Lower leg skin (tissue), 4 donors: Measurements from ENCODE around the gene COMMD10. TPM values are rescaled to one million over a fixed set of nuclear protein-coding genes. Genes with fewer than 3 reads are reported as not detected.

Experiments used
- DNase-seq, 2 donors: peaks; one replicate each; pipeline ENCODE4 v3.0.0-alpha.2; 2019; ENCODE audit warnings: low spot score in 2 of 2
- H3K4me3 ChIP-seq: fragments of 200-600 bp; sonication (generic); 2 replicates; pipeline ENCODE4 v1.5.1; 2017; ENCODE audit warnings: mild to moderate bottlenecking, low read depth; ENCODE audit not compliant: poor library complexity, severe bottlenecking
- CTCF ChIP-seq, 3 donors: fragments of 450-650 bp; IDR thresholded peaks; one replicate each; pipeline ENCODE4 v1.5.1; 2016; ENCODE audit warnings: antibody characterized with exemption in 3 of 3, mild to moderate bottlenecking in 3 of 3, moderate library complexity in 2 of 3
- POLR2A ChIP-seq, 2 donors: fragments of 450-650 bp; IDR thresholded peaks; one replicate each; pipeline ENCODE4 v1.6.1; 2016 to 2017; ENCODE audit warnings: antibody characterized with exemption in 2 of 2, mild to moderate bottlenecking in 1 of 2, moderate library complexity in 1 of 2
- WGBS, 2 donors: methylation state at CpG; one replicate each; pipeline ENCODE4 v1.1.5; 2018; 5-methylcytosine and 5-hydroxymethylcytosine counted together
- intact Hi-C: fragments of 100-400 bp; cut with DNase I; formaldehyde crosslinking; loops from one replicate; pipeline ENCODE4 v1.15.0; 2023; ENCODE audit warnings: low total_unique reads
- total RNA-seq, 4 donors: library from RNA; depleted of rRNA; stranded (reverse); fragments of >200 nt; gene quantifications; one replicate each; pipeline ENCODE4 v1.1.0, GENCODE V29; 2016

The COMMD10 gene
- total RNA-seq, 4 donors from 2014 or later: 10.8 to 22.1 (median 15.1) TPM

GRCh38 chr5:116315531-116315930, 230.7 kb downstream of the COMMD10 start:
- intact Hi-C loops: no loop called here
- DNase-seq: no peak
- WGBS, 2 donors: 84 to 86% methylated on average over 2 of the region's 2 CpGs
- TF ChIP-seq POLR2A (IDR thresholded peaks at IDR 0.05) (no peak), CTCF (IDR thresholded peaks at IDR 0.05) (no peak)
- H3K4me3 ChIP-seq: no peak overlapping the region

- intact Hi-C loops: no loop called here
- DNase-seq: no peak
- WGBS, 2 donors: 95 to 99% methylated on average over 4 of the region's 4 CpGs
- no peak for TF ChIP-seq CTCF (IDR thresholded peaks at IDR 0.05)
- no peak for TF ChIP-seq POLR2A (IDR thresholded peaks at IDR 0.05)
- H3K4me3 ChIP-seq: no peak overlapping the region
Measured at GRCh38 chr5:116318091-116318854, 233.4 kb downstream of the COMMD10 start.

- DNase-seq: no peak
- TF ChIP-seq CTCF (IDR thresholded peaks at IDR 0.05) (no peak), POLR2A (IDR thresholded peaks at IDR 0.05) (no peak)
- H3K4me3 ChIP-seq: no peak overlapping the region
- intact Hi-C loops: no loop called here
Measured at GRCh38 chr5:116320486-116320885, 235.7 kb downstream of the COMMD10 start.

- intact Hi-C loops: no loop called here
- WGBS, 2 donors: 90 to 95% methylated on average over 5 of the region's 5 CpGs
- TF ChIP-seq CTCF (IDR thresholded peaks at IDR 0.05) (no peak), POLR2A (IDR thresholded peaks at IDR 0.05) (no peak)
Measured at GRCh38 chr5:116329503-116329902, 244.7 kb downstream of the COMMD10 start.

GRCh38 chr5:116340799-116341198, 256.0 kb downstream of the COMMD10 start:
- TF ChIP-seq POLR2A (IDR thresholded peaks at IDR 0.05) (no peak), CTCF (IDR thresholded peaks at IDR 0.05) (no peak)
- 89 to 99% methylated on average over 2 of the region's 2 CpGs for WGBS, 2 donors
- DNase-seq: no peak
- H3K4me3 ChIP-seq: no peak overlapping the region
- intact Hi-C loops: no loop called here

More at GRCh38 chr5:116329503-116329902, 244.7 kb downstream of the COMMD10 start:
- H3K4me3 ChIP-seq: no peak overlapping the region
- no peak for DNase-seq

Other genes starting within 250 kb of the COMMD10 start
- 10 to 100 TPM; 29.7 to 52.7 (median 34.8) TPM for gene ATG12, start 243.5 kb upstream of the COMMD10 start, total RNA-seq
- 100 to 1,000 TPM in 1 of 4 donors, 10 to 100 TPM in 3; 53.3 to 198 (median 72.8) TPM for gene AP3S1, start 243.1 kb upstream of the COMMD10 start, total RNA-seq
- 1 to 10 TPM in 3 of 4 donors, under 1 TPM in 1; 0.55 to 3.0 (median 1.7) TPM for gene LVRN, start 122.5 kb upstream of the COMMD10 start, total RNA-seq
- not detected for gene ARL14EPL, start 52.6 kb upstream of the COMMD10 start, total RNA-seq